HG03432 (cell line): ENCODE data around the gene ERBIN.
"Not testable (repeated sequence)": the region's sequence is repeated elsewhere in the genome, so short reads cannot be mapped to it uniquely, and the experiment has no call there.

Experiments
- ATAC-seq: cut with Tn5 transposase; IDR thresholded peaks from one replicate; pipeline ENCODE4 v1.9.1; 2021; ENCODE audit warnings: mild to moderate bottlenecking, moderate library complexity; ENCODE audit not compliant: unreplicated experiment

The ERBIN gene

DNA sequence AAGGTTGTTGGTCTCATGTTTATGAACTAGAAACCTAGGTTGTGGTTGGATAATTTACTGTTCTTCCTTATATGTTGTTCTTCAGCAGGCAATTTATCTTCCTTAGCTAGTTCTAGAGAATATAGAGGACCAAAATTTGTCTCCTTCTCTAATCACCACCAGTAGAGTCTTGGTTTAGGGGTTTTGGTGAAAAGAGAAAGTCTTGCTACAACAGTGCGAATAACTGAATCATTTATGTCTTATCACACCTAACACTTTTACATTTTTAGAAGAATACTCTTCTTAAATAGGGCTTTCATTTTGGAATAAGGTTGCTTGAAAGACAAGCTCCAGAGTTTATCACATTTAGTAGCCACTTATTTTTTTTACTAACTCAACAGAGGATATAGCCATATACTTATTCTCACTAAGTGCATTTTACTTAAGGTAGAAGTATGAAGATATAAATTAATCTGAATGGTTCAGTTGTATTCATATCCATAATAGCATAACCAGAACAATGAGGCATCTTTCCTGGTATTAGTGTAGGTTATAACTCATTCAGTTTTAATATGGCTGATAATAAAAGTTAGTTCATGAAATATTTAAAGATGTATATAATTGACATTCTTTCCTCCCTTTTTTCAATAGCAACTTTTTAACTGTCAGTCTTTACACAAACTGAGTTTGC lies 67.9 kb downstream of the ERBIN start:
- ATAC-seq = no peak

DNA sequence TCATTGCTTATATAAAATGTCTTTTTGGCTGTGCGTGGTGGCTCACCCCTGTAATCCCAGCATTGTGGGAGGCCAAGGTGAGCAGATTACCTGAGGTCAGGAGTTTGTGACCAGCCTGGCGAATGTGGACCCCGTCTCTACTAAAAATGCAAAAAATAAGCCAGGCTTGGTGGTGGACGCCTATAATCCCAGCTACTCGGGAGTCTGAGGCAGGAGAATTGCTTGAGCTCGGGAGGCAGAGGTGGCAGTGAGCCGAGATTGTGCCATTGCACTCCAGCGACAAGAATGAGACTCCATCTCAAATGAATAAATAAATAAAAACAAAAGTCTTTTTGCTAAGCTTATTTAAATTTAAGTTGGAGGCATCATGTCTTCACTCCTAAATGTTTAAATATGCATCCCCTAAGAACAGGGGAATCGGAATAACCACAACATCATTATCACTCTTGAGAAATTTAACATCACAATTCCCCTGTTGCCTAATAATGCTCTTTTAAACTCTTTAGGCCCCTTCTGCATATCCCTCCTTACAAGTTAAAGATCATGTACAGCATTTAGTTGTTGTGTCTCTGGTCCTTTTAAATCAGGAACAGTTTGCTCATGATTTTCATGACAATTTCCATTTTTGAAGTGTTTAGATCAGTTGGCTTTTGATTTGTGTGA lies 72.8 kb downstream of the ERBIN start:
- ATAC-seq = no peak

GRCh38 chr5:66001952-66002351 lies 75.6 kb downstream of the ERBIN start:
- ATAC-seq = no peak

DNA sequence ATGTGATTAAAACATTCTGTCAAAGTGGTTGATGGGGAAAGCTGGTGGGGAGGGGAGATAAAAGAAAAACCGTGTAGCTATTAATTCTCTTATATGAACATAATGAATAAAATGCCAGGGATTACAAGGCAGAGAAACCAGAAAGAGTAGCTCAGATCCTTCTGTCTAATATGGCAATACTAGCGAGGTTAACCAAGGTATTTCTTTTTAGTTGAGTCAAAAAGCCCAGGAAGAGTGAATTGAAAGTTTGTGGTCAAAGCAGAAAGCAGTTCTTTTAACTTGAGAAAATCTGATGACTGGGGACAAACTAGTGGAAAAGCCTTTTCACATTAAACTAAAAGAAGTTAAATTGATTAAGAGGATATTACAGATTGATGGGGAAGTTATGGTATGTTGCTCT lies 76.0 kb downstream of the ERBIN start:
- peak; percentile 46 for ATAC-seq

- ATAC-seq = no peak
These were observed 77.8 kb downstream of the ERBIN start for GRCh38 chr5:66004216-66004615.

DNA sequence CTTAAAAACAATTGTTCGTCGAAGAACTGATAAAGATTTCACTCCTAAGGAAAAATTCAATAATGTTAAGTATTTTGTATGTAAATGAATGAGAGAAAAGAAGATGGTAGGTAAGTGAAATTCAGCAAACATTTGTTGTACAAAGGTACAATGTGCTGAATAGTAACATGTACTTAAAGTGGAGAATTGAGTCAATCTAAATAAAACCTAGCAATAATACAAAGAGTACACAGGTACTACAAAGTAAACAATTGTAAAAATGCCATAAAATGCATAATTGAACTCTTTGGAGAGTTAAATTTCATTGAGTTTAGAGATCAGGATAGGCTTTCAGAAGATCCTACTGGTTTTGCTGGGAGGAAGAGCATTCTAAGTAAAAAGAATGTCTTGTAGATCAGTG lies 82.9 kb downstream of the ERBIN start:
- no peak for ATAC-seq

DNA sequence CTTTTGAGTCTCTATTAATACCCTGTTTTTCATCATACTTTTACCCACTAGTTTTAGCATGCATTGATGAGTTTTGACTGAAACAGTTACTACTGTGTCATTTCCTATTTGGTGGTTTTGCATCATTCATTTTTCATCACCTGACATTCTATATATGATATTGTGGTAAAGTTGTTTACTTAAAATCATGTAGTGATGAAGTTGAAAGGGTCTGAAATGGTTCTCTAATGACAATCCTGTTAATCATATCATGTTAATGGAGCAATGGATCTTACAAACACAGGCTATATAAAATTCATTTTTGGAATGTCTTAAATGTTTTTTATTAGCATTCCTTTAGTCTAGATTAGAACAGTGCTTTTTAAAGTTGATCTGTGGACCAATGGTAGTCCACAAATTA lies 84.1 kb downstream of the ERBIN start:
- ATAC-seq = no peak

GRCh38 chr5:66012271-66012670 lies 85.9 kb downstream of the ERBIN start:
- ATAC-seq = peak; percentile 61

DNA sequence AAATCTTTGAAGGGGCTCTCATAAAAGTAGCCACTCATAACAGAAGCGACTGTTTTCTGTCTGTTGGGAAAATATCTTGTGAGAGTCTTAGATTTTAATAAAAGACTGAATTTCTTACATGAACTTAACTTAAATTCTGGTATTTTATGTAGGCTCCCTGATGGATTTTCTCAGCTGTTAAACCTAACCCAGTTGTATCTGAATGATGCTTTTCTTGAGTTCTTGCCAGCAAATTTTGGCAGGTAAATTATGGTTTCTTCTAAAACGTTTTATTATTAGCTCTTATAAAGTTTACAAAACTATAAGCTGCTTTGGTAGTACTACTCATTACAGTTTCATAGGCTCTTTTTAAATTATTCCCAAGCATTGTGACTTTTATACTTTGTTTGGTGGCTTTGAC lies 87.0 kb downstream of the ERBIN start:
- ATAC-seq = no peak

DNA sequence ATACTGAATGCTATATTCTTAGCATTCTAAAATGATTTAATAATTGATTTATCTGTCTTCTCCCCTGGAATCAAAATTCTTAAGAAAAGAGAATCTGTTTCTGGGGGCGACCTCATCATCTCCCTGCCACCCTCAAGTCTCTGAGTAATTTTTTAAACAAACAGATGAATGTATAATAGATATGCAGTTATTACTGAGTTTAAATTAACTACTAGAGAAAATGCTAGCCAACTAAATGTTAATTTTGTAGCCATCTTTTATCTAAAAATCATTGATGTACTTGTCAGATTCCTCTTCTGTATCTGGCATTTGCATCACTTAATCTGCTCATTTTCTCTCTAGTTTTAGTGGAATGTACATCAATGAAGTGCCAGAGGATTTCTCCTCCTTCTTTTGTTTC lies 87.5 kb downstream of the ERBIN start:
- no peak for ATAC-seq

- ATAC-seq = no peak
These were observed 89.0 kb downstream of the ERBIN start for GRCh38 chr5:66015196-66015960.

DNA sequence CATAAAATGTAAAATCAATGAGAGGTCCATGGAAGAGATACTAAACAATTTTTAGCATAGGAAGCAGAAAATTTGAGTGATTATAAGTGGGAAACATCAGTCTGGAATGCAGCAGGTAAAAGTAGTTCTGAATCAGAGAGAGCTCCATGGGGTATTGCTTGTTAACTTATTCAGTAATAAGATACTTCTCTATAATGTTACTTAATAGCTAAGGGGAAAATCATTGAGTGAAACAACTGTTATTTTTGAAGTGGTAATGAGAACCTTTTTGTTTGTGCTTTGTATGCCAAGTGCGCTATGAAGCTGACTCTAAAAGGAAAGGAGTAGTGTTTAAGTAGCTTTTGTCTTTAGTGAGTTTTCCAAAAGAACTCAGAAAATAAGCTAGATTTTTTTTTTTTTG lies 95.2 kb downstream of the ERBIN start:
- no peak for ATAC-seq

DNA sequence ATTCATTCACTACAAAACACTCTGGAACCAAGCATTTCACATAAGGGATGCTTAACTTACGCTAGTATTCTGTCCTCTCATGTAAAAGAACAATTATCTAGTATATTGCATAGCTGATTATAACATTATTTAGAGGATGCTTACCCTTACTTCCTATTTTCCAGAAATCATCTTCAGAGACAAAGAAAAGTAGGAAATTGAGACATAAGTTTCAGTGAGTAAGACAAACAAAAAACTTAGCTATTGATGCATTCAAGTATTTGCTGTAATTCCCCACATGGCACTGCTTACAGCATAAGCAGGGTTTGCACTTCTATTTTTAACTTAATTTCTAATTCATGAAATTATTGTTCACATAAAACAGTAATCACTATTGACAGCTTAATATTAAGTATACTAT lies 112.9 kb downstream of the ERBIN start:
- ATAC-seq = no peak

- ATAC-seq = no peak
These were observed 113.3 kb downstream of the ERBIN start for GRCh38 chr5:66039701-66040100.

DNA sequence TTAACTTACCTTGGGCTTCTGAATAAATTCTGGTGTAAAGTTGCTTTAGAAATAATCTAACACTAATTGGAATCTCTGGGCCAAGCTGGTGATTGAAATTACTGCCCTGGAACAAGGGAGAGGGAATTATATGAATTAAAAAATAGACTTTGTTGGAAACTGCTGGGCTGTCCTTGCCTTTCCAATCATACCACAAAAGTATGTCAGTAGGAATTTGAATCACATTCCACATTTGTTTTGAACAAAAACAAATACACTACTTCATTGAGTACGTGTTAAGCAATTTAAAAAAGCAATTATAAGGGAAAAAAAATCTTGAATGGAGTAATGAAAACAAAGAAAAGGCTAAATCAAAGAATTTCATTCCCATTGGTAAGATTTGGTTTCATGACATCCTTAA lies 115.3 kb downstream of the ERBIN start:
- no peak for ATAC-seq

DNA sequence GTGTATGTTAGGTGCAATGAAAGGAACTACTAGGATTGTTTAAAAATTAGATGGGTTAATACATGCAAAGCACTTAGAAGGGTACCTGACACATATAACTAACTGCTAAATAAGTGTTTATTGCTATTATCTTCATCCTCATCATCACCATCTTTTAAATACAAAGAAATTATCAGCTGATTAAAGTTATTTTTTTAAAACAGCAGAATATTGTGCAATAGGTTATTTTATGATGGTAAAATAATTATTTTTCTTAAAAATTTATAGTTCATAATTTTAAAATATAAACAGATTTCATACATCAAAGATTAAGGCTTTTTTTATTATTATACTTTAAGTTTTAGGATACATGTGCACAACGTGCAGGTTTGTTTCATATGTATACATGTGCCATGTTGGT lies 130.9 kb downstream of the ERBIN start:
- no peak for ATAC-seq

GRCh38 chr5:66061320-66061719 lies 134.9 kb downstream of the ERBIN start:
- not testable (repeated sequence) for ATAC-seq

DNA sequence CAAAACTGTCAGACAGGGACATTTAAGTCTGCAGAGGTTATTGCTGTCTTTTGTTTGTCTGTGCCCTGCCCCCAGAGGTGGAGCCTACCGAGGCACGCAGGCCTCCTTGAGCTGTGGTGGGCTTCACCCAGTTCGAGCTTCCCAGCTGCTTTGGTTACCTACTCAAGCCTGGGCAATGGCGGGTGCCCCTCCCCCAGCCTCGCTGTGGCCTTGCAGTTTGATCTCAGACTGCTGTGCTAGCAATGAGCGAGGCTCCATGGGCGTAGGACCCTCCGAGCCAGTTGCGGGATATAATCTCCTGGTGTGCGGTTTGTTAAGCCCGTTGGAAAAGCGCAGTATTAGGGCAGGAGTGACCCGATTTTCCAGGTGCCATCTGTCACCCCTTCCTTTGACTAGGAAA lies 136.7 kb downstream of the ERBIN start:
- not testable (repeated sequence) for ATAC-seq

GRCh38 chr5:66066826-66067225 lies 140.5 kb downstream of the ERBIN start:
- no peak for ATAC-seq

DNA sequence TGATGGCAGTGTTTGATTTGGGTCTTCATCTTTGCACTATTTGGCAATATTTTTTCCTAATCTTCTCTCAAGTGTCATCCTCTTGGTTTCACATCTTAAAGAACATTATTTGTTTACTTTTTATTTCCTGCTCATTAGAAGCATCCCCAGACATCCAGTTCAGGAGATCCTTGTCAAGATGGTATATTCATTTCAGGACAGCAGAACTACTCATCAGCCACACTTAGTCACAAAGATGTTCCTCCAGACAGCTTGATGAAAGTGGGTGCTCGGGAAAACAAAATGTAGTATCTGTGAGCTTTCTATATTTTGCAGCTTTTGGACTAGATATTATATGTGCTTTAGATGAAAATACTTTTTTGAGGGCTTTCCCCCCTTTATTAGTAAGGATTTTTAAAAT lies 145.7 kb downstream of the ERBIN start:
- no peak for ATAC-seq

DNA sequence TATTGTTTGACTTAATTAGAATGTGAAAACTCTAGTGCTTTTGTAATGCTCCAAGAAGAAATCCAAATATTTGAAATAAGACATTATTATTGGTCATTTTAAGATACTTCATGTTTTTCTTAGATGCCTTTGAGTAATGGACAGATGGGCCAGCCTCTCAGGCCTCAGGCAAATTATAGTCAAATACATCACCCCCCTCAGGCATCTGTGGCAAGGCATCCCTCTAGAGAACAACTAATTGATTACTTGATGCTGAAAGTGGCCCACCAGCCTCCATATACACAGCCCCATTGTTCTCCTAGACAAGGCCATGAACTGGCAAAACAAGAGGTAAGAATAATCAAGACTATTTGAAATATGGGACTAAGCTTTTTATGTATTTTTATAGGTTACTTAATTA lies 148.5 kb downstream of the ERBIN start:
- ATAC-seq = no peak

DNA sequence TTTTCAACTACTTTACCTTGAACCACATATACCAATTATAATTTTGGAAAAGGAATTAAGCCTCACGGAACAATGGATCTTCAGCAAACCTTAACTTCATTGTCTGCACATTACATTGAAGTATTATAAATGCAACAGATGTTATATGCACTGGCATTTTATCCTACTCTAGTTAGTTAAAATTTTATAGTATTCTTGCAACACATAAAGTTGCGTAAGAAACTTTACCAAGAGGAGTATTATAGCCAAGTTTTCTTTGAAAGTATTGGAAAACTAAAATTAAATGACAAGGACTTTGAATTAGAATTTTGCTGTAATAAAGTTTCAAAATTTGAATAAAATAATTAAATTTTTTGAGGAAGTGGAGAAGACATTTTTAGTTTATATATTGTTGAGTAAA lies 154.3 kb downstream of the ERBIN start:
- ATAC-seq = no peak
